Breast epithelium (tissue), 4 donors: ENCODE data around the gene DDX25. TPM values are rescaled to one million over a fixed set of nuclear protein-coding genes. Genes with fewer than 3 reads are reported as not detected.

Experiments used
- DNase-seq, 2 donors: peaks; one replicate each; pipeline ENCODE4 v3.0.0-alpha.2; 2019; ENCODE audit warnings: low spot score in 2 of 2
- H3K27ac ChIP-seq, 2 donors: fragments of 200-600 bp; sonication (generic) in 1 of 2; one replicate each; pipeline ENCODE4 v1.5.1; 2016 to 2019; ENCODE audit warnings: mild to moderate bottlenecking in 1 of 2
- H3K27me3 ChIP-seq, 2 donors: fragments of 200-600 bp; sonication (generic) in 1 of 2; one replicate each; pipeline versions ENCODE4 v1.5.1 to v1.6.0; 2017 to 2019; ENCODE audit warnings: control low read depth in 1 of 2, mild to moderate bottlenecking in 1 of 2
- H3K36me3 ChIP-seq: fragments of 200-600 bp; one replicate; pipeline ENCODE4 v1.5.1; 2019
- H3K4me1 ChIP-seq, 2 donors: fragments of 200-600 bp; sonication (generic); one replicate each; pipeline ENCODE4 v1.5.1; 2016 to 2019; ENCODE audit warnings: control low read depth in 1 of 2
- H3K4me3 ChIP-seq, 3 donors: fragments of 200-600 bp; sonication (generic); 1 replicate in 2 of 3; 2 replicates in 1 of 3; pipeline ENCODE4 v1.5.1; 2016 to 2019; ENCODE audit warnings: mild to moderate bottlenecking in 3 of 3, moderate library complexity in 2 of 3
- H3K9me3 ChIP-seq, 2 donors: fragments of 200-600 bp; sonication (generic) in 1 of 2; one replicate each; pipeline ENCODE4 v1.5.1; 2016 to 2019; ENCODE audit warnings: control low read depth in 1 of 2
- CTCF ChIP-seq, 3 donors: fragments of 450-650 bp; IDR thresholded peaks; one replicate each; pipeline ENCODE4 v1.5.1; 2016 to 2017; ENCODE audit warnings: antibody characterized with exemption in 3 of 3, mild to moderate bottlenecking in 3 of 3, moderate library complexity in 3 of 3
- POLR2A ChIP-seq: fragments of 450-650 bp; IDR thresholded peaks from one replicate; pipeline ENCODE4 v1.6.1; 2016; ENCODE audit warnings: antibody characterized with exemption, mild to moderate bottlenecking, moderate library complexity
- POLR2AphosphoS5 ChIP-seq, 3 donors: sonication (generic); formaldehyde crosslinking; IDR thresholded peaks; one replicate each; pipeline ENCODE4 v1.6.1; 2017; ENCODE audit warnings: antibody characterized with exemption in 3 of 3
- intact Hi-C: fragments of 100-400 bp; cut with DNase I; formaldehyde crosslinking; loops from one replicate; pipeline ENCODE4 v1.15.1; 2023; ENCODE audit warnings: low total_unique reads
- total RNA-seq, 3 donors: library from RNA; depleted of rRNA; stranded (reverse); fragments of >200 nt; gene quantifications; one replicate each; pipeline ENCODE4 v1.1.0, GENCODE V29; 2016

The DDX25 gene
- total RNA-seq, 3 donors from 2014 or later: 0.29 TPM; not detected in 2

GRCh38 chr11:125941619-125942611 is 37.6 kb downstream of the DDX25 start:
- H3K36me3 ChIP-seq: no peaks in the 10 kb centered on the region
- H3K27ac ChIP-seq: no peak overlapping the region
- no peaks in the 10 kb centered on the region for H3K9me3 ChIP-seq
- no peaks in the 10 kb centered on the region for H3K27me3 ChIP-seq
- TF ChIP-seq POLR2AphosphoS5 (IDR thresholded peaks at IDR 0.05) (no peak), POLR2A (no peak), CTCF (IDR thresholded peaks at IDR 0.05) (peak in 2 of 3 donors; percentile 29 to 49)
- H3K4me3 ChIP-seq: no peak overlapping the region
- no peaks in the 10 kb centered on the region for H3K4me1 ChIP-seq
- DNase-seq: peak; percentile 30 to 67
- intact Hi-C loops: no loop called here

- H3K27me3 ChIP-seq: no peaks in the 10 kb centered on the region
- TF ChIP-seq POLR2A (no peak), POLR2AphosphoS5 (IDR thresholded peaks at IDR 0.05) (no peak), CTCF (IDR thresholded peaks at IDR 0.05) (no peak)
- H3K27ac ChIP-seq: no peak overlapping the region
- H3K9me3 ChIP-seq: no peaks in the 10 kb centered on the region
- no peak overlapping the region for H3K4me3 ChIP-seq
- no peaks in the 10 kb centered on the region for H3K4me1 ChIP-seq
- DNase-seq: no peak
- no peaks in the 10 kb centered on the region for H3K36me3 ChIP-seq
- intact Hi-C loops: no loop called here
These were observed 38.6 kb downstream of the DDX25 start for GRCh38 chr11:125942771-125943428.

- no peak for TF ChIP-seq CTCF (IDR thresholded peaks at IDR 0.05)
- no peak for TF ChIP-seq POLR2A
- no peak for TF ChIP-seq POLR2AphosphoS5 (IDR thresholded peaks at IDR 0.05)
- Histone ChIP-seq H3K4me1 (no peaks in the 10 kb centered on the region), H3K36me3 (no peaks in the 10 kb centered on the region), H3K4me3 (no peak overlapping the region), H3K27ac (no peak overlapping the region), H3K27me3 (no peaks in the 10 kb centered on the region), H3K9me3 (no peaks in the 10 kb centered on the region)
- intact Hi-C loops: no loop called here
- DNase-seq: no peak
These were observed 39.5 kb downstream of the DDX25 start for GRCh38 chr11:125943661-125944349.

- TF ChIP-seq POLR2AphosphoS5 (IDR thresholded peaks at IDR 0.05): no peak
- no peak for TF ChIP-seq CTCF (IDR thresholded peaks at IDR 0.05)
- TF ChIP-seq POLR2A: no peak
- DNase-seq: no peak
- H3K4me3 ChIP-seq: no peak overlapping the region
- intact Hi-C loops: no loop called here
- no peaks in the 10 kb centered on the region for H3K9me3 ChIP-seq
- no peaks in the 10 kb centered on the region for H3K36me3 ChIP-seq
- H3K27me3 ChIP-seq: no peaks in the 10 kb centered on the region
- H3K27ac ChIP-seq: no peak overlapping the region
- no peaks in the 10 kb centered on the region for H3K4me1 ChIP-seq
These were observed 40.2 kb downstream of the DDX25 start for GRCh38 chr11:125944350-125945010.
